Neural progenitor cell (in vitro differentiated cells): ENCODE data around the gene HSPA12A. TPM values are rescaled to one million over a fixed set of nuclear protein-coding genes. Genes with fewer than 3 reads are reported as not detected.
A peak's percentile ranks its signal among the peaks of the same experiment; 100 is the strongest.

Source experiments
- DNase-seq: peaks from one replicate; pipeline ENCODE4 v3.0.0-alpha.2; 2016; ENCODE audit warnings: low spot score
- H2AFZ ChIP-seq: fragments of 200-600 bp; sonication (generic); replicated peaks from 2 replicates; pipeline ENCODE4 v1.6.1; 2016; ENCODE audit warnings: antibody characterized with exemption
- H3F3A ChIP-seq: fragments of 200-600 bp; sonication (generic); 2 replicates; pipeline ENCODE4 v1.6.1; 2016; ENCODE audit warnings: antibody characterized with exemption, low read depth
- H3K27ac ChIP-seq: fragments of 200-600 bp; sonication (generic); 2 replicates; pipeline ENCODE4 v1.5.1; 2016; ENCODE audit warnings: mild to moderate bottlenecking
- H3K27me3 ChIP-seq: fragments of 200-600 bp; sonication (generic); 2 replicates; pipeline ENCODE4 v1.6.1; 2016; ENCODE audit warnings: mild to moderate bottlenecking, moderate library complexity
- H3K36me3 ChIP-seq: fragments of 200-600 bp; sonication (generic); 2 replicates; pipeline ENCODE4 v1.5.1; 2016
- H3K4me1 ChIP-seq: fragments of 200-600 bp; sonication (generic); 2 replicates; pipeline ENCODE4 v1.6.1; 2016; ENCODE audit warnings: mixed run types
- H3K4me2 ChIP-seq: fragments of 200-600 bp; sonication (generic); 2 replicates; pipeline ENCODE4 v1.6.1; 2016
- H3K4me3 ChIP-seq: fragments of 200-600 bp; sonication (generic); 2 replicates; pipeline ENCODE4 v1.5.1; 2016
- H3K79me2 ChIP-seq: fragments of 200-600 bp; sonication (generic); 2 replicates; pipeline ENCODE4 v1.6.1; 2016; ENCODE audit warnings: low read depth
- H3K9ac ChIP-seq: fragments of 200-600 bp; sonication (generic); 2 replicates; pipeline ENCODE4 v1.6.1; 2016
- H3K9me3 ChIP-seq: fragments of 200-600 bp; sonication (generic); 2 replicates; pipeline ENCODE4 v1.5.1; 2016; ENCODE audit warnings: low read depth
- H4K20me1 ChIP-seq: fragments of 200-600 bp; sonication (generic); 2 replicates; pipeline ENCODE4 v1.6.1; 2016; ENCODE audit warnings: low read depth
- H3K27ac Mint-ChIP-seq: 3 replicates; pipeline ENCODE4 v1.8.0; 2021; ENCODE audit warnings: mixed read lengths
- H3K27me3 Mint-ChIP-seq: 2 replicates; pipeline ENCODE4 v1.8.0; 2022; ENCODE audit warnings: low read depth, mild to moderate bottlenecking, inconsistent platforms, moderate library complexity, mixed read lengths; ENCODE audit not compliant: insufficient read depth
- H3K36me3 Mint-ChIP-seq: 3 replicates; pipeline ENCODE4 v1.8.0; 2021; ENCODE audit warnings: mixed read lengths
- H3K4me1 Mint-ChIP-seq: 3 replicates; pipeline ENCODE4 v1.8.0; 2021; ENCODE audit warnings: mixed read lengths
- H3K4me3 Mint-ChIP-seq: 3 replicates; pipeline ENCODE4 v1.8.0; 2021; ENCODE audit warnings: mild to moderate bottlenecking, moderate library complexity, mixed read lengths
- H3K9me3 Mint-ChIP-seq: 3 replicates; pipeline ENCODE4 v1.8.0; 2020; ENCODE audit warnings: mixed read lengths
- CTCF ChIP-seq: fragments of 200-600 bp; sonication (generic); IDR thresholded peaks from 2 replicates; pipeline ENCODE4 v1.5.1; 2017; ENCODE audit warnings: antibody characterized with exemption, mild to moderate bottlenecking
- EZH2 ChIP-seq: fragments of 200-600 bp; sonication (generic); IDR thresholded peaks from 2 replicates; pipeline ENCODE4 v1.6.1; 2017; ENCODE audit warnings: antibody characterized with exemption, mild to moderate bottlenecking, moderate library complexity
- EZH2phosphoT487 ChIP-seq: fragments of 200-600 bp; sonication (generic); IDR thresholded peaks from 2 replicates; pipeline ENCODE4 v1.6.1; 2017; ENCODE audit warnings: antibody characterized with exemption
- total RNA-seq: library from RNA; depleted of rRNA; stranded (reverse); fragments of >200 nt; gene quantifications from 2 replicates; pipeline ENCODE4 v1.2.3, GENCODE V29; 2015; ENCODE audit warnings: low replicate concordance

HSPA12A gene
- total RNA-seq, 1 donor from 2014 or later: 5.6 TPM

GRCh38 chr10:116737627-116738327 is 4.6 kb downstream of the HSPA12A start:
- H3K9ac ChIP-seq: no peak overlapping the region
- no peak overlapping the region for H3K4me3 Mint-ChIP-seq
- H4K20me1 ChIP-seq: peaks cover 11% of the 10 kb centered on the region
- peaks cover 16% of the 10 kb centered on the region for H3K27me3 Mint-ChIP-seq
- TF ChIP-seq EZH2phosphoT487 (no peak), EZH2 (peak; percentile 15), CTCF (peak; percentile 36)
- H3K4me2 ChIP-seq: no peak overlapping the region
- no peak overlapping the region for H3K27ac ChIP-seq
- peaks cover 6% of the 10 kb centered on the region for H3K9me3 Mint-ChIP-seq
- H3K36me3 ChIP-seq: no peaks in the 10 kb centered on the region
- peaks cover 59% of the 10 kb centered on the region for H3K27me3 ChIP-seq
- H3K9me3 ChIP-seq: no peaks in the 10 kb centered on the region
- no peak overlapping the region for H3K27ac Mint-ChIP-seq
- H3K4me1 Mint-ChIP-seq: peaks cover 5% of the 10 kb centered on the region
- no peak for DNase-seq
- H3K79me2 ChIP-seq: no peaks in the 10 kb centered on the region
- H3K4me1 ChIP-seq: peaks cover 6% of the 10 kb centered on the region
- no peak overlapping the region for H3K4me3 ChIP-seq
- H3K36me3 Mint-ChIP-seq: no peaks in the 10 kb centered on the region
- H3F3A ChIP-seq: no peaks in the 10 kb centered on the region
- no peak overlapping the region for H2AFZ ChIP-seq

- DNase-seq: no peak
- no peak overlapping the region for H3K4me3 Mint-ChIP-seq
- peaks cover 5% of the 10 kb centered on the region for H3K4me1 Mint-ChIP-seq
- Histone ChIP-seq H4K20me1 (peaks cover 5% of the 10 kb centered on the region), H3K4me3 (no peak overlapping the region), H3K36me3 (no peaks in the 10 kb centered on the region), H3F3A (no peaks in the 10 kb centered on the region), H3K4me2 (no peak overlapping the region), H3K27me3 (peaks cover 18% of the 10 kb centered on the region), H2AFZ (no peak overlapping the region), H3K9me3 (no peaks in the 10 kb centered on the region), H3K4me1 (no peaks in the 10 kb centered on the region), H3K9ac (no peak overlapping the region), H3K27ac (no peak overlapping the region), H3K79me2 (no peaks in the 10 kb centered on the region)
- TF ChIP-seq EZH2: no peak
- TF ChIP-seq EZH2phosphoT487: no peak
- TF ChIP-seq CTCF: no peak
- no peaks in the 10 kb centered on the region for H3K36me3 Mint-ChIP-seq
- no peak overlapping the region for H3K27ac Mint-ChIP-seq
- peaks cover 3% of the 10 kb centered on the region for H3K27me3 Mint-ChIP-seq
- H3K9me3 Mint-ChIP-seq: peaks cover 6% of the 10 kb centered on the region
These were observed 8.8 kb downstream of the HSPA12A start for GRCh38 chr10:116733566-116733965.

GRCh38 chr10:116732573-116732972 is 9.8 kb downstream of the HSPA12A start:
- Histone ChIP-seq H3K9me3 (no peaks in the 10 kb centered on the region), H3K4me2 (no peak overlapping the region), H4K20me1 (peaks cover 2% of the 10 kb centered on the region), H2AFZ (no peak overlapping the region), H3K27ac (no peak overlapping the region), H3K27me3 (peaks cover 8% of the 10 kb centered on the region), H3K9ac (no peak overlapping the region), H3K79me2 (no peaks in the 10 kb centered on the region), H3F3A (no peaks in the 10 kb centered on the region), H3K4me3 (no peak overlapping the region), H3K4me1 (no peaks in the 10 kb centered on the region), H3K36me3 (no peaks in the 10 kb centered on the region)
- H3K4me1 Mint-ChIP-seq: no peaks in the 10 kb centered on the region
- H3K9me3 Mint-ChIP-seq: peaks cover 6% of the 10 kb centered on the region
- H3K27me3 Mint-ChIP-seq: peaks cover 3% of the 10 kb centered on the region
- H3K36me3 Mint-ChIP-seq: no peaks in the 10 kb centered on the region
- TF ChIP-seq EZH2phosphoT487: no peak
- no peak for TF ChIP-seq CTCF
- TF ChIP-seq EZH2: no peak
- no peak for DNase-seq
- no peak overlapping the region for H3K27ac Mint-ChIP-seq
- H3K4me3 Mint-ChIP-seq: no peak overlapping the region
